Neural cell (in vitro differentiated cells): ENCODE data around the gene PTPN18.

ENCODE experiments used
- CTCF ChIP-seq: fragments of 450-650 bp; IDR thresholded peaks from 2 replicates; pipeline ENCODE4 v1.5.1; 2014; ENCODE audit warnings: antibody characterized with exemption, mild to moderate bottlenecking, moderate library complexity; ENCODE audit not compliant: poor library complexity, severe bottlenecking
- EZH2 ChIP-seq: fragments of 200-600, 300-800 bp; shearing (Covaris generic), sonication (generic); IDR thresholded peaks from 2 replicates; pipeline ENCODE4 v1.6.1; 2014; ENCODE audit warnings: antibody characterized with exemption, low read length, borderline replicate concordance, mild to moderate bottlenecking; ENCODE audit not compliant: insufficient read depth, poor library complexity, severe bottlenecking
- MXI1 ChIP-seq: fragments of 450-650 bp; conservative IDR thresholded peaks from 2 replicates; pipeline ENCODE4 v1.6.1; 2014; ENCODE audit warnings: antibody characterized with exemption, mild to moderate bottlenecking; ENCODE audit not compliant: poor library complexity, severe bottlenecking
- POLR2AphosphoS5 ChIP-seq: IDR thresholded peaks from 2 replicates; pipeline ENCODE4 v1.6.1; 2012
- REST ChIP-seq: IDR thresholded peaks from 2 replicates; pipeline ENCODE4 v1.6.1; 2012; ENCODE audit warnings: borderline replicate concordance
- SMC3 ChIP-seq: fragments of 450-650 bp; conservative IDR thresholded peaks from 2 replicates; pipeline ENCODE4 v1.6.1; 2014; ENCODE audit warnings: antibody characterized with exemption, mild to moderate bottlenecking, moderate library complexity; ENCODE audit not compliant: poor library complexity
- TAF1 ChIP-seq: IDR thresholded peaks from 2 replicates; pipeline ENCODE4 v1.6.1; 2012; ENCODE audit warnings: low read depth

GRCh38 chr2:130381145-130381544 lies 25.3 kb downstream of the PTPN18 start:
- TF ChIP-seq CTCF (no peak), EZH2 (no peak), TAF1 (no peak), MXI1 (no peak), SMC3 (no peak), POLR2AphosphoS5 (no peak), REST (no peak)
